ENCODE results near the gene TENM4. TPM values are rescaled to one million over a fixed set of nuclear protein-coding genes. Genes with fewer than 3 reads are reported as not detected.

TENM4 gene
- total and polyA plus RNA-seq, 2 of the 13 experiments (the other 11 are each of a cell fraction or from before 2014, with no cell fraction given) = not detected

GRCh38 chr11:78613378-78613813 is 827.4 kb downstream of the TENM4 start (continued):
- peak; percentile 62 for TF ChIP-seq MAX (IDR thresholded peaks at IDR 0.05)
- TF ChIP-seq ZNF775 (CRISPR knock-in tag; IDR thresholded peaks at IDR 0.05; ENCODE audit: borderline replicate concordance) = no peak
- no peak for TF ChIP-seq PTBP1 (IDR thresholded peaks at IDR 0.05; ENCODE audit: low read depth, low read length, poor library complexity, severe bottlenecking)
- TF ChIP-seq ATF7 (IDR thresholded peaks at IDR 0.05) = peak; percentile 80
- peak; percentile 89 for TF ChIP-seq ATF7 (CRISPR knock-in tag; IDR thresholded peaks at IDR 0.05)
- no peak for TF ChIP-seq HDAC6 (IDR thresholded peaks at IDR 0.05; ENCODE audit: low read depth, low read length)
- TF ChIP-seq CREM (IDR thresholded peaks at IDR 0.05) = peak; percentile 90
- TF ChIP-seq CREM (CRISPR knock-in tag; IDR thresholded peaks at IDR 0.05) = no peak
- TF ChIP-seq, protein P1, sequence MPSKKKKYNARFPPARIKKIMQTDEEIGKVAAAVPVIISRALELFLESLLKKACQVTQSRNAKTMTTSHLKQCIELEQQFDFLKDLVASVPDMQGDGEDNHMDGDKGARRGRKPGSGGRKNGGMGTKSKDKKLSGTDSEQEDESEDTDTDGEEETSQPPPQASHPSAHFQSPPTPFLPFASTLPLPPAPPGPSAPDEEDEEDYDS (CRISPR knock-in tag; IDR thresholded peaks at IDR 0.05) = peak; percentile 20; the same call in 1 of the 2 replicates
- peak; percentile 59; the same call in 1 of the 2 replicates for TF ChIP-seq HDAC1 (CRISPR knock-in tag; IDR thresholded peaks at IDR 0.05)
- TF ChIP-seq MYNN (CRISPR knock-in tag; IDR thresholded peaks at IDR 0.05; ENCODE audit: low read depth) = no peak
- TF ChIP-seq GFI1 (CRISPR knock-in tag; IDR thresholded peaks at IDR 0.05; ENCODE audit: borderline replicate concordance) = no peak
- TF ChIP-seq SOX13 (IDR thresholded peaks at IDR 0.05) = 0 out of 2 replicates have a peak, but pooled peaks have one; percentile 7
- no peak; a peak in 1 of 4 replicates for TF ChIP-seq SOX13 (CRISPR knock-in tag; conservative IDR thresholded peaks at IDR 0.05 in 1 of 2, IDR thresholded peaks at IDR 0.05 in 1 of 2)
- no peak for TF ChIP-seq ZNF496 (CRISPR knock-in tag; IDR thresholded peaks at IDR 0.05; ENCODE audit: insufficient replicate concordance)
- TF ChIP-seq, protein P2, sequence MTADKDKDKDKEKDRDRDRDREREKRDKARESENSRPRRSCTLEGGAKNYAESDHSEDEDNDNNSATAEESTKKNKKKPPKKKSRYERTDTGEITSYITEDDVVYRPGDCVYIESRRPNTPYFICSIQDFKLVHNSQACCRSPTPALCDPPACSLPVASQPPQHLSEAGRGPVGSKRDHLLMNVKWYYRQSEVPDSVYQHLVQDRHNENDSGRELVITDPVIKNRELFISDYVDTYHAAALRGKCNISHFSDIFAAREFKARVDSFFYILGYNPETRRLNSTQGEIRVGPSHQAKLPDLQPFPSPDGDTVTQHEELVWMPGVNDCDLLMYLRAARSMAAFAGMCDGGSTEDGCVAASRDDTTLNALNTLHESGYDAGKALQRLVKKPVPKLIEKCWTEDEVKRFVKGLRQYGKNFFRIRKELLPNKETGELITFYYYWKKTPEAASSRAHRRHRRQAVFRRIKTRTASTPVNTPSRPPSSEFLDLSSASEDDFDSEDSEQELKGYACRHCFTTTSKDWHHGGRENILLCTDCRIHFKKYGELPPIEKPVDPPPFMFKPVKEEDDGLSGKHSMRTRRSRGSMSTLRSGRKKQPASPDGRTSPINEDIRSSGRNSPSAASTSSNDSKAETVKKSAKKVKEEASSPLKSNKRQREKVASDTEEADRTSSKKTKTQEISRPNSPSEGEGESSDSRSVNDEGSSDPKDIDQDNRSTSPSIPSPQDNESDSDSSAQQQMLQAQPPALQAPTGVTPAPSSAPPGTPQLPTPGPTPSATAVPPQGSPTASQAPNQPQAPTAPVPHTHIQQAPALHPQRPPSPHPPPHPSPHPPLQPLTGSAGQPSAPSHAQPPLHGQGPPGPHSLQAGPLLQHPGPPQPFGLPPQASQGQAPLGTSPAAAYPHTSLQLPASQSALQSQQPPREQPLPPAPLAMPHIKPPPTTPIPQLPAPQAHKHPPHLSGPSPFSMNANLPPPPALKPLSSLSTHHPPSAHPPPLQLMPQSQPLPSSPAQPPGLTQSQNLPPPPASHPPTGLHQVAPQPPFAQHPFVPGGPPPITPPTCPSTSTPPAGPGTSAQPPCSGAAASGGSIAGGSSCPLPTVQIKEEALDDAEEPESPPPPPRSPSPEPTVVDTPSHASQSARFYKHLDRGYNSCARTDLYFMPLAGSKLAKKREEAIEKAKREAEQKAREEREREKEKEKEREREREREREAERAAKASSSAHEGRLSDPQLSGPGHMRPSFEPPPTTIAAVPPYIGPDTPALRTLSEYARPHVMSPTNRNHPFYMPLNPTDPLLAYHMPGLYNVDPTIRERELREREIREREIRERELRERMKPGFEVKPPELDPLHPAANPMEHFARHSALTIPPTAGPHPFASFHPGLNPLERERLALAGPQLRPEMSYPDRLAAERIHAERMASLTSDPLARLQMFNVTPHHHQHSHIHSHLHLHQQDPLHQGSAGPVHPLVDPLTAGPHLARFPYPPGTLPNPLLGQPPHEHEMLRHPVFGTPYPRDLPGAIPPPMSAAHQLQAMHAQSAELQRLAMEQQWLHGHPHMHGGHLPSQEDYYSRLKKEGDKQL (CRISPR knock-in tag; IDR thresholded peaks at IDR 0.05; ENCODE audit: low read depth) = no peak
- peak; percentile 76 for TF ChIP-seq ELF4 (CRISPR knock-in tag; IDR thresholded peaks at IDR 0.05; ENCODE audit: borderline replicate concordance)
- TF ChIP-seq DNMT3B (CRISPR knock-in tag; conservative IDR thresholded peaks at IDR 0.05) = no peak
- TF ChIP-seq CSRNP2 (CRISPR knock-in tag; conservative IDR thresholded peaks at IDR 0.05; ENCODE audit: low read depth) = no peak
- TF ChIP-seq ZNF256 (CRISPR knock-in tag; conservative IDR thresholded peaks at IDR 0.05) = no peak
- TF ChIP-seq ASH2L (IDR thresholded peaks at IDR 0.05; ENCODE audit: insufficient read length, low read depth, low read length) = peak; percentile 51
- TF ChIP-seq ZNF430 (CRISPR knock-in tag; IDR thresholded peaks at IDR 0.05) = 0 out of 2 replicates have a peak, but pooled peaks have one; percentile 16
- peak; percentile 66 for TF ChIP-seq KDM6A (CRISPR knock-in tag; IDR thresholded peaks at IDR 0.05; ENCODE audit: low read depth)
- peak; percentile 68 for TF ChIP-seq ZNF644 (CRISPR knock-in tag; IDR thresholded peaks at IDR 0.05; ENCODE audit: low read depth)
- TF ChIP-seq BRD4 (CRISPR knock-in tag; IDR thresholded peaks at IDR 0.05) = 0 out of 2 replicates have a peak, but pooled peaks have one; percentile 51

Measured in HepG2 (cell line).